Measurements from ENCODE around the gene POLE.

The POLE gene

GRCh38 chr12:132687211-132688164 is at the start of gene POLE, which contains the start of gene PXMP2:
POLE (minus strand) TSS chr12:132687342; CDS start chr12:132687315, 27 bp downstream.
PXMP2 (plus strand) TSS chr12:132687587; CDS start chr12:132687671, 84 bp downstream.
- Mint-ChIP-seq H3K27me3 (peaks cover 2% of the 10 kb centered on the region), H3K9me3 (no peaks in the 10 kb centered on the region), H3K4me3 (peak within 1 kb of the TSS; percentile 76), H3K4me1 (peaks cover 22% of the 10 kb centered on the region), H3K36me3 (ENCODE audit: low read depth) (peaks cover 18% of the 10 kb centered on the region), H3K27ac (peak within 1 kb of the TSS; percentile 74)
- DNase-seq (peak; percentile 96), ATAC-seq (peak; percentile 96)

DNA sequence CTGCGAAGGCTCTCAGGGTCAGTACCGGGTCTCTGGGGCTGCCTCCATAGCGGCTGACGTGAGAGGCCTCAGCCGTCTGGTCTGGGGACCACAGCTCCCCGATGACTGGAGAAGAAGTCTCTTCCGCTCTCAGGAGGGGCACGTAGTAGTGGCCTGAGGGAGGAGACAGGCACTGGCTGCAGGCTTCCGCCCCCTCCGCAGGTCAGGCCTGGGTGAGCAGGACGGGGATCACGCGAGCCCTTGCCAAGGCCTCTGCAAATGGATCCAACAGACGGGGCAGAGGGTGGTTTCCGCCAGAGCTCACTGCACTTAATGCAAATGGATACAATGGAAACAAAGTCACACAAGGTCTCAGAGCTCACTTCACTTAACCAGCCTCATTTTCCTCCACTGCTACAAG is 49.8 kb upstream of the POLE start:
- DNase-seq (no peak), ATAC-seq (peak; percentile 9)
- Mint-ChIP-seq H3K4me3 (no peak overlapping the region), H3K27me3 (no peaks in the 10 kb centered on the region), H3K36me3 (ENCODE audit: low read depth) (peaks cover 80% of the 10 kb centered on the region), H3K27ac (no peak overlapping the region), H3K9me3 (no peaks in the 10 kb centered on the region), H3K4me1 (no peaks in the 10 kb centered on the region)

DNA sequence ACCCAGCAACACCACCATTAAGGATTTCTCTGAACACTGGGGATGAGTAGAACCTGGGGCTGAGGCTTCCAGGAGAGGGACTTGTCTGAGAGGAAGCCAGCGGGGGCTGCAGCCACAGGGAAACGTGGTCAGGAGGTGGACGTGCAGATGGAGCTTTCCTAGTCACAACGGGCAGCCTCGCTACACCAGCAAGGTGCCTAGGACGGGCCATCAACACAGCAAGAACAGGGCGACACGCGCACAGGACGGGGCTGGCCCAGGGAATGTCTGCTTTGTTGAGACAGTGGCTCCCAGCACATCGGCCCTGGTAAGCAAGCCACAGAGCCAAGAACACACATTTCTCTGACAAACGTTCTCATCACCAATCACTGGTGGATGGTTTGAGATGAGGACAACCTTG is 49.2 kb upstream of the POLE start:
- no peaks in the 10 kb centered on the region for H3K27me3 Mint-ChIP-seq
- ATAC-seq: no peak
- H3K36me3 Mint-ChIP-seq (ENCODE audit: low read depth): peaks cover 79% of the 10 kb centered on the region
- H3K27ac Mint-ChIP-seq: no peak overlapping the region
- H3K9me3 Mint-ChIP-seq: no peaks in the 10 kb centered on the region
- DNase-seq: no peak
- H3K4me1 Mint-ChIP-seq: no peaks in the 10 kb centered on the region
- no peak overlapping the region for H3K4me3 Mint-ChIP-seq

- ATAC-seq (no peak), DNase-seq (no peak)
- H3K4me1 Mint-ChIP-seq: no peaks in the 10 kb centered on the region
- peaks cover 72% of the 10 kb centered on the region for H3K36me3 Mint-ChIP-seq (ENCODE audit: low read depth)
- H3K27me3 Mint-ChIP-seq: no peaks in the 10 kb centered on the region
- H3K27ac Mint-ChIP-seq: no peak overlapping the region
- no peak overlapping the region for H3K4me3 Mint-ChIP-seq
- no peaks in the 10 kb centered on the region for H3K9me3 Mint-ChIP-seq
Measured at GRCh38 chr12:132735496-132735895, 48.4 kb upstream of the POLE start.

DNA sequence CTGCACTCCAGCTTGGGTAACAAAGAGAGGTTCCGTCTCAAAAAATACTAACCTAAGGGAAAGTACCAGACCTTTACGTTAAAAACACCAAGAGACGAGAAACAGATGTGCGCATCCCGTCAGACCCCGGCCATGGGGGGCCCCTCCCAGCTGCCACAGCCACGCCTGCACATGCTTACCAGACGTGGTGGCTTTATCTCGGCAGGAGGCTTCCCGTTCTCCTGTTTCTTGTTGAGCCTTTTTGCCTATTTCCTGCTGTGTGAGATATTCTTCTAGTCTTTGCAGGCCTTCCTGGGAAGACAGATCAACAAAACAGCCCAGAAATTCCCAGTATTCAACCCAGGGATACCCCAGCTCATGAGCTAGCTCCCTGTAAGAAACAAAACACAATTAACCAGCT is 47.1 kb upstream of the POLE start:
- Mint-ChIP-seq H3K36me3 (ENCODE audit: low read depth) (peaks cover 70% of the 10 kb centered on the region), H3K27ac (no peak overlapping the region), H3K4me3 (no peak overlapping the region), H3K4me1 (peaks cover 2% of the 10 kb centered on the region), H3K9me3 (no peaks in the 10 kb centered on the region), H3K27me3 (no peaks in the 10 kb centered on the region)
- no peak for ATAC-seq
- no peak for DNase-seq

- peaks cover 73% of the 10 kb centered on the region for H3K36me3 Mint-ChIP-seq (ENCODE audit: low read depth)
- no peaks in the 10 kb centered on the region for H3K9me3 Mint-ChIP-seq
- peaks cover 2% of the 10 kb centered on the region for H3K4me1 Mint-ChIP-seq
- no peak for DNase-seq
- no peak overlapping the region for H3K27ac Mint-ChIP-seq
- no peak overlapping the region for H3K4me3 Mint-ChIP-seq
- no peak for ATAC-seq
- H3K27me3 Mint-ChIP-seq: no peaks in the 10 kb centered on the region
Measured at GRCh38 chr12:132731574-132731973, 44.4 kb upstream of the POLE start.

- ATAC-seq: peak; percentile 11
- H3K36me3 Mint-ChIP-seq (ENCODE audit: low read depth): peaks cover 78% of the 10 kb centered on the region
- H3K27ac Mint-ChIP-seq: no peak overlapping the region
- H3K9me3 Mint-ChIP-seq: no peaks in the 10 kb centered on the region
- H3K4me3 Mint-ChIP-seq: no peak overlapping the region
- H3K4me1 Mint-ChIP-seq: peaks cover 3% of the 10 kb centered on the region
- H3K27me3 Mint-ChIP-seq: no peaks in the 10 kb centered on the region
- DNase-seq: no peak
Measured at GRCh38 chr12:132730353-132730752, 43.2 kb upstream of the POLE start.

DNA sequence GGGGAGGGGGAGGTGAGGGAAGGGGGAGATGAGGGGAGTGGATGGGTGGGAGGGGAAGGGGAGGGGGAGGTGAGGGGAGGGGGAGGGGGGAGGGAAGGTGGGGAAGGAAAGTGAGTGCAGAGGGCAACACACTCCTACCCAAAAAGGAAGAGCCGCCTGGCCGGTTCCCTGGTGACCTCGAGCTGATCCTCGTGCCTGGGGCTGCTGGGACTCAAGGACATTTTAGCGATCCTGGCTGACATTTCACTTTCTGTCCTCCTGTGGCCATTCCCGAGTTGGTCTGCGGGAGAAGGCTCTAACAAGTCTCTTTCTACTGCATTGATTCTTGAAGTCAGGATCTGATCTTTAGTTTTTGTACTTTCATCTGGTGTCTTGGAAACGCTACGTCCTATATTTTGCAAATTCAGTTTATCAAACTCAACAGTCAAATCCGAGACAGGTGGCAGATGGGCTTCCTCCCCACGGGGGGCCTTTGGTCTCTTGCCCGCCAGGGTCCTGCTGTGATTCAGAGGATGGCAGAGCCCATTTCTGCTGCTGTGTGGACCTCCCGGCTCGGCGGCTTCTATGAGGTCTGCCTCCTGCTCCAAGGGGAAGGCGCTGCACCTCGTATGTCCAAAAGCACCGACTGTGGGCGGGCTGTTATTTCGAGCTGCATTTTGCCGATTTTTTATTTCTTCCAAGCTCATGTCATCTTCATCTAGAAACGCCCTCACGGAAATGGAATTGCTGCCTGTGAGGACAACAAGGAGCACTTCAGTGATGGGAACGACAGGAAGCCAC is 42.6 kb upstream of the POLE start:
- no peak for ATAC-seq
- H3K27ac Mint-ChIP-seq: peak overlapping the region; percentile 65
- peaks cover 77% of the 10 kb centered on the region for H3K36me3 Mint-ChIP-seq (ENCODE audit: low read depth)

DNA sequence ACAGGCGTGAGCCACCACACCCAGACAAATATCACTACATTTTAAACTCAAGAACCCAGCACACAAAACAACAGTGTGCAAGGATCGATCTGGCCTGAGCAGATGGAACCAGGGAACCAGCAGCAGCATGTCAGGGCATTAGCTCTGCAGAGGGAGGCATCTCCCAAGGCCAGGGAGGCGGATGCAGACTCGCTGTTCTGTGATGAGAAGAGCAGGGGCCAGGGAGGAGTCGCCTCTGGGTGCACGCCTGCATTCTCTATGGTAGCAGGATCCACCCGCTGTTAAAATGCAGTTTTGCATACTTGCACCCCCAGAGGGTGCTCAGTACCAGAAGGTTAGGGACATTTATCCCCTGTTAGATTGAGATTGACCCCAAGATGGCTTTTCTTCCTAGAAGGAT is 41.4 kb upstream of the POLE start:
- Mint-ChIP-seq H3K36me3 (ENCODE audit: low read depth) (peaks cover 72% of the 10 kb centered on the region), H3K4me1 (peaks cover 3% of the 10 kb centered on the region), H3K27ac (no peak overlapping the region), H3K4me3 (no peak overlapping the region), H3K27me3 (no peaks in the 10 kb centered on the region), H3K9me3 (no peaks in the 10 kb centered on the region)
- DNase-seq (no peak), ATAC-seq (no peak)

More for the DNA sequence above, 42.6 kb upstream of the POLE start:
- Mint-ChIP-seq H3K27me3 (no peaks in the 10 kb centered on the region), H3K9me3 (no peaks in the 10 kb centered on the region), H3K4me3 (no peak overlapping the region), H3K4me1 (peaks cover 3% of the 10 kb centered on the region)
- no peak for DNase-seq

DNA sequence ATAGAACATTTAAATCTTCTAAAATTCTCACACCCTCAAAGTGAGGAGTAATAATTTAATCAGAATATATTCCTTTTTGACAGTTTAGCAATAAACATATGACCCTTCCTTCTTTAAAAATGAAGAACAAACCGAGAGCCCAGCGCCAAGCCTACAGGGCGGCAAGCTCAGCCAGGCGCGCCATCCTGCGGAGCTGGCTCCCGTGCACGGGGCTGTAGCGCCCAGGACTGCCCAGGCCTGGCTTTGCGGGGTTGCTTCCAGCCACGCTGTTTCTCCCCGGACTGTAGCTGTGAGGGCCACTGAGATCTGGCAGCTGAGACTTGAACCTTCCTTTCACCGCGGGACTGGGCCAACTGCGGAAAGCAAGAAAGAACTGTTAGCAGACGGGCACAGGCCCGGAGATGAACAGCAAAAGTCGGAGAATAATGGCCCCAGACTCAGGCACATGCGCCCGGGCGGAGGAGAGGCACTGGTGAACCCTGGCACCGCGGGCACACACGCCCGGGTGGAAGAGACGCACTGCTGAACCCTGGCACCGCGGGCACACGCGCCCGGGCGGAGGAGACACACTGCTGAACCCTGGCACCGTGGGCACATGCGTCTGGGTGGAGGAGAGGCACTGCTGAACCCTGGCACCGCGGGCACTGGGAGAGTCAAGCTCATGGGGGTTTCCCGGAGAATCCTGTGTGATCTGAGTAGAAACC is 40.1 kb upstream of the POLE start:
- no peaks in the 10 kb centered on the region for H3K27me3 Mint-ChIP-seq
- H3K4me1 Mint-ChIP-seq: peaks cover 3% of the 10 kb centered on the region
- ATAC-seq (no peak), DNase-seq (no peak)
- H3K36me3 Mint-ChIP-seq (ENCODE audit: low read depth): peaks cover 65% of the 10 kb centered on the region
- H3K27ac Mint-ChIP-seq: no peak overlapping the region
- no peaks in the 10 kb centered on the region for H3K9me3 Mint-ChIP-seq
- no peak overlapping the region for H3K4me3 Mint-ChIP-seq

- DNase-seq (no peak), ATAC-seq (no peak)
- Mint-ChIP-seq H3K27ac (peak overlapping the region; percentile 67), H3K27me3 (no peaks in the 10 kb centered on the region), H3K4me1 (peaks cover 3% of the 10 kb centered on the region), H3K4me3 (no peak overlapping the region), H3K36me3 (ENCODE audit: low read depth) (peaks cover 63% of the 10 kb centered on the region), H3K9me3 (no peaks in the 10 kb centered on the region)
Measured at GRCh38 chr12:132726386-132726785, 39.2 kb upstream of the POLE start.

GRCh38 chr12:132724506-132725241 is 37.5 kb upstream of the POLE start:
- H3K27me3 Mint-ChIP-seq: no peaks in the 10 kb centered on the region
- peaks cover 2% of the 10 kb centered on the region for H3K4me1 Mint-ChIP-seq
- no peak overlapping the region for H3K27ac Mint-ChIP-seq
- no peaks in the 10 kb centered on the region for H3K9me3 Mint-ChIP-seq
- ATAC-seq: no peak
- no peak overlapping the region for H3K4me3 Mint-ChIP-seq
- peaks cover 64% of the 10 kb centered on the region for H3K36me3 Mint-ChIP-seq (ENCODE audit: low read depth)
- no peak for DNase-seq

GRCh38 chr12:132723764-132724140 is 36.6 kb upstream of the POLE start:
- no peaks in the 10 kb centered on the region for H3K9me3 Mint-ChIP-seq

More at GRCh38 chr12:132723764-132724140, 36.6 kb upstream of the POLE start:
- Mint-ChIP-seq H3K4me1 (peaks cover 2% of the 10 kb centered on the region), H3K27ac (no peak overlapping the region), H3K4me3 (no peak overlapping the region), H3K27me3 (no peaks in the 10 kb centered on the region), H3K36me3 (ENCODE audit: low read depth) (peaks cover 65% of the 10 kb centered on the region)
- ATAC-seq (no peak), DNase-seq (no peak)
